ENCODE data around the gene EVI5. TPM values are rescaled to one million over a fixed set of nuclear protein-coding genes. Genes with fewer than 3 reads are reported as not detected.

The EVI5 gene
- total RNA-seq, 1 experiment from 2014 or later: 11.4 TPM

DNA sequence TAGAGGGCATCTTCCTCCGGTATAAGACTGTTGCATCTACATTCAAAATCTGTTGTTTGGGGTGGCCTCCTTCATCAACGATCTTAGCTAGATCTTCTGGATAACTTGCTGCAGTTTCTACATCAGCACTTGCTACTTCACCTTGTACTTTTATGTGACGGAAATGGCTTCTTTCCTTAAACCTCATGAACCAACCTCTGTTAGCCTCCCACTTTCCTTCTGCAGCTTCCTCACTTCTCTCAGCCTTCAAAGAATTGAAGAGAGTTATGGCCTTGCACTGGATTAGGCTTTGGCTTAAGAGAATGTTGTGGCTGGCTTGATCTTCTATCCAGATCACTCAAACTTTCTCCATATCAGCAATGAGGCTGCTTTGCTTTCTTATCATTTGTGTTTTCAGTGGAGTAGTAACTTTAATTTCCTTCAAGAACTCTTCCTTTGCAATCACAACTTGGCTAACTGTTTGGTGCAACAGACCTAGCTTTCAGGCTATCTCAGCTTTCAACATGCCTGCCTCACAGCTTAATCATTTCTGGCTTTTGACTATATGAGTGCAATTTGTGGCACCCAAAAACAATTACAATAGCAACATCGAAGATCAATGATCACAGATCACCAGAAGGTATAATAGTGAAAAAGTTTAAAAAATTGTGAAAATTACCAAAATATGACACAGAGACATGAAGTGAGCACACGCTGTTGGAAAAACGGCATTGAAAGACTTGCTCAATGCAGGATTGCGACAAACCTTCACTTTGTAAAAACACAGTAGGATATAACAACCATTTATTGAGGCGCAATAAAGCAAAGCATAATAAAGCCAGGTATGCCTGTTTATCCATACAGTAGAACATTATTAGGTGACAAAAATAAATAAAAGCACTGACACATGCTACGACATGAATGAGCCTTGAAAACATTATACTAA lies 241.5 kb downstream of the EVI5 start:
- DNase-seq (ENCODE audit: low spot score) (no peak), ATAC-seq (no peak)
- TF ChIP-seq, protein P1, sequence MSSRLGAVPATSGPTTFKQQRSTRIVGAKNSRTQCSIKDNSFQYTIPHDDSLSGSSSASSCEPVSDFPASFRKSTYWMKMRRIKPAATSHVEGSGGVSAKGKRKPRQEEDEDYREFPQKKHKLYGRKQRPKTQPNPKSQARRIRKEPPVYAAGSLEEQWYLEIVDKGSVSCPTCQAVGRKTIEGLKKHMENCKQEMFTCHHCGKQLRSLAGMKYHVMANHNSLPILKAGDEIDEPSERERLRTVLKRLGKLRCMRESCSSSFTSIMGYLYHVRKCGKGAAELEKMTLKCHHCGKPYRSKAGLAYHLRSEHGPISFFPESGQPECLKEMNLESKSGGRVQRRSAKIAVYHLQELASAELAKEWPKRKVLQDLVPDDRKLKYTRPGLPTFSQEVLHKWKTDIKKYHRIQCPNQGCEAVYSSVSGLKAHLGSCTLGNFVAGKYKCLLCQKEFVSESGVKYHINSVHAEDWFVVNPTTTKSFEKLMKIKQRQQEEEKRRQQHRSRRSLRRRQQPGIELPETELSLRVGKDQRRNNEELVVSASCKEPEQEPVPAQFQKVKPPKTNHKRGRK (CRISPR knock-in tag; IDR thresholded peaks at IDR 0.05; ENCODE audit: borderline replicate concordance): no peak
- TF ChIP-seq PRRX2 (CRISPR knock-in tag; IDR thresholded peaks at IDR 0.05): no peak
- TF ChIP-seq, protein P2, sequence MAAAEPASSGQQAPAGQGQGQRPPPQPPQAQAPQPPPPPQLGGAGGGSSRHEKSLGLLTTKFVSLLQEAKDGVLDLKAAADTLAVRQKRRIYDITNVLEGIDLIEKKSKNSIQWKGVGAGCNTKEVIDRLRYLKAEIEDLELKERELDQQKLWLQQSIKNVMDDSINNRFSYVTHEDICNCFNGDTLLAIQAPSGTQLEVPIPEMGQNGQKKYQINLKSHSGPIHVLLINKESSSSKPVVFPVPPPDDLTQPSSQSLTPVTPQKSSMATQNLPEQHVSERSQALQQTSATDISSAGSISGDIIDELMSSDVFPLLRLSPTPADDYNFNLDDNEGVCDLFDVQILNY (CRISPR knock-in tag; IDR thresholded peaks at IDR 0.05): no peak
- TF ChIP-seq ZBTB21 (CRISPR knock-in tag; IDR thresholded peaks at IDR 0.05; ENCODE audit: borderline replicate concordance): no peak
- TF ChIP-seq, protein P3, sequence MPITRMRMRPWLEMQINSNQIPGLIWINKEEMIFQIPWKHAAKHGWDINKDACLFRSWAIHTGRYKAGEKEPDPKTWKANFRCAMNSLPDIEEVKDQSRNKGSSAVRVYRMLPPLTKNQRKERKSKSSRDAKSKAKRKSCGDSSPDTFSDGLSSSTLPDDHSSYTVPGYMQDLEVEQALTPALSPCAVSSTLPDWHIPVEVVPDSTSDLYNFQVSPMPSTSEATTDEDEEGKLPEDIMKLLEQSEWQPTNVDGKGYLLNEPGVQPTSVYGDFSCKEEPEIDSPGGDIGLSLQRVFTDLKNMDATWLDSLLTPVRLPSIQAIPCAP (CRISPR knock-in tag; IDR thresholded peaks at IDR 0.05): no peak
- no peak for TF ChIP-seq TEAD4 (CRISPR knock-in tag; IDR thresholded peaks at IDR 0.05)
- no peak for TF ChIP-seq GTF2I (CRISPR knock-in tag; conservative IDR thresholded peaks at IDR 0.05)
- TF ChIP-seq, protein P4, sequence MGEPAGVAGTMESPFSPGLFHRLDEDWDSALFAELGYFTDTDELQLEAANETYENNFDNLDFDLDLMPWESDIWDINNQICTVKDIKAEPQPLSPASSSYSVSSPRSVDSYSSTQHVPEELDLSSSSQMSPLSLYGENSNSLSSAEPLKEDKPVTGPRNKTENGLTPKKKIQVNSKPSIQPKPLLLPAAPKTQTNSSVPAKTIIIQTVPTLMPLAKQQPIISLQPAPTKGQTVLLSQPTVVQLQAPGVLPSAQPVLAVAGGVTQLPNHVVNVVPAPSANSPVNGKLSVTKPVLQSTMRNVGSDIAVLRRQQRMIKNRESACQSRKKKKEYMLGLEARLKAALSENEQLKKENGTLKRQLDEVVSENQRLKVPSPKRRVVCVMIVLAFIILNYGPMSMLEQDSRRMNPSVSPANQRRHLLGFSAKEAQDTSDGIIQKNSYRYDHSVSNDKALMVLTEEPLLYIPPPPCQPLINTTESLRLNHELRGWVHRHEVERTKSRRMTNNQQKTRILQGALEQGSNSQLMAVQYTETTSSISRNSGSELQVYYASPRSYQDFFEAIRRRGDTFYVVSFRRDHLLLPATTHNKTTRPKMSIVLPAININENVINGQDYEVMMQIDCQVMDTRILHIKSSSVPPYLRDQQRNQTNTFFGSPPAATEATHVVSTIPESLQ (CRISPR knock-in tag; IDR thresholded peaks at IDR 0.05): no peak
- TF ChIP-seq, protein P5, sequence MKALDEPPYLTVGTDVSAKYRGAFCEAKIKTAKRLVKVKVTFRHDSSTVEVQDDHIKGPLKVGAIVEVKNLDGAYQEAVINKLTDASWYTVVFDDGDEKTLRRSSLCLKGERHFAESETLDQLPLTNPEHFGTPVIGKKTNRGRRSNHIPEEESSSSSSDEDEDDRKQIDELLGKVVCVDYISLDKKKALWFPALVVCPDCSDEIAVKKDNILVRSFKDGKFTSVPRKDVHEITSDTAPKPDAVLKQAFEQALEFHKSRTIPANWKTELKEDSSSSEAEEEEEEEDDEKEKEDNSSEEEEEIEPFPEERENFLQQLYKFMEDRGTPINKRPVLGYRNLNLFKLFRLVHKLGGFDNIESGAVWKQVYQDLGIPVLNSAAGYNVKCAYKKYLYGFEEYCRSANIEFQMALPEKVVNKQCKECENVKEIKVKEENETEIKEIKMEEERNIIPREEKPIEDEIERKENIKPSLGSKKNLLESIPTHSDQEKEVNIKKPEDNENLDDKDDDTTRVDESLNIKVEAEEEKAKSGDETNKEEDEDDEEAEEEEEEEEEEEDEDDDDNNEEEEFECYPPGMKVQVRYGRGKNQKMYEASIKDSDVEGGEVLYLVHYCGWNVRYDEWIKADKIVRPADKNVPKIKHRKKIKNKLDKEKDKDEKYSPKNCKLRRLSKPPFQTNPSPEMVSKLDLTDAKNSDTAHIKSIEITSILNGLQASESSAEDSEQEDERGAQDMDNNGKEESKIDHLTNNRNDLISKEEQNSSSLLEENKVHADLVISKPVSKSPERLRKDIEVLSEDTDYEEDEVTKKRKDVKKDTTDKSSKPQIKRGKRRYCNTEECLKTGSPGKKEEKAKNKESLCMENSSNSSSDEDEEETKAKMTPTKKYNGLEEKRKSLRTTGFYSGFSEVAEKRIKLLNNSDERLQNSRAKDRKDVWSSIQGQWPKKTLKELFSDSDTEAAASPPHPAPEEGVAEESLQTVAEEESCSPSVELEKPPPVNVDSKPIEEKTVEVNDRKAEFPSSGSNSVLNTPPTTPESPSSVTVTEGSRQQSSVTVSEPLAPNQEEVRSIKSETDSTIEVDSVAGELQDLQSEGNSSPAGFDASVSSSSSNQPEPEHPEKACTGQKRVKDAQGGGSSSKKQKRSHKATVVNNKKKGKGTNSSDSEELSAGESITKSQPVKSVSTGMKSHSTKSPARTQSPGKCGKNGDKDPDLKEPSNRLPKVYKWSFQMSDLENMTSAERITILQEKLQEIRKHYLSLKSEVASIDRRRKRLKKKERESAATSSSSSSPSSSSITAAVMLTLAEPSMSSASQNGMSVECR (CRISPR knock-in tag; IDR thresholded peaks at IDR 0.05; ENCODE audit: borderline replicate concordance): no peak
- TF ChIP-seq MYBL2 (CRISPR knock-in tag; IDR thresholded peaks at IDR 0.05): no peak
- TF ChIP-seq TP53 (CRISPR knock-in tag; IDR thresholded peaks at IDR 0.05): no peak
- TF ChIP-seq, protein P6, sequence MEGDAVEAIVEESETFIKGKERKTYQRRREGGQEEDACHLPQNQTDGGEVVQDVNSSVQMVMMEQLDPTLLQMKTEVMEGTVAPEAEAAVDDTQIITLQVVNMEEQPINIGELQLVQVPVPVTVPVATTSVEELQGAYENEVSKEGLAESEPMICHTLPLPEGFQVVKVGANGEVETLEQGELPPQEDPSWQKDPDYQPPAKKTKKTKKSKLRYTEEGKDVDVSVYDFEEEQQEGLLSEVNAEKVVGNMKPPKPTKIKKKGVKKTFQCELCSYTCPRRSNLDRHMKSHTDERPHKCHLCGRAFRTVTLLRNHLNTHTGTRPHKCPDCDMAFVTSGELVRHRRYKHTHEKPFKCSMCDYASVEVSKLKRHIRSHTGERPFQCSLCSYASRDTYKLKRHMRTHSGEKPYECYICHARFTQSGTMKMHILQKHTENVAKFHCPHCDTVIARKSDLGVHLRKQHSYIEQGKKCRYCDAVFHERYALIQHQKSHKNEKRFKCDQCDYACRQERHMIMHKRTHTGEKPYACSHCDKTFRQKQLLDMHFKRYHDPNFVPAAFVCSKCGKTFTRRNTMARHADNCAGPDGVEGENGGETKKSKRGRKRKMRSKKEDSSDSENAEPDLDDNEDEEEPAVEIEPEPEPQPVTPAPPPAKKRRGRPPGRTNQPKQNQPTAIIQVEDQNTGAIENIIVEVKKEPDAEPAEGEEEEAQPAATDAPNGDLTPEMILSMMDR (IDR thresholded peaks at IDR 0.05): no peak
- TF ChIP-seq FOXK1 (CRISPR knock-in tag; IDR thresholded peaks at IDR 0.05): no peak
- TF ChIP-seq CREM (CRISPR knock-in tag; IDR thresholded peaks at IDR 0.05): no peak
- no peak for TF ChIP-seq NFYB (CRISPR knock-in tag; conservative IDR thresholded peaks at IDR 0.05; ENCODE audit: low read depth)
- TF ChIP-seq, protein P7, sequence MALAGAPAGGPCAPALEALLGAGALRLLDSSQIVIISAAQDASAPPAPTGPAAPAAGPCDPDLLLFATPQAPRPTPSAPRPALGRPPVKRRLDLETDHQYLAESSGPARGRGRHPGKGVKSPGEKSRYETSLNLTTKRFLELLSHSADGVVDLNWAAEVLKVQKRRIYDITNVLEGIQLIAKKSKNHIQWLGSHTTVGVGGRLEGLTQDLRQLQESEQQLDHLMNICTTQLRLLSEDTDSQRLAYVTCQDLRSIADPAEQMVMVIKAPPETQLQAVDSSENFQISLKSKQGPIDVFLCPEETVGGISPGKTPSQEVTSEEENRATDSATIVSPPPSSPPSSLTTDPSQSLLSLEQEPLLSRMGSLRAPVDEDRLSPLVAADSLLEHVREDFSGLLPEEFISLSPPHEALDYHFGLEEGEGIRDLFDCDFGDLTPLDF (CRISPR knock-in tag; IDR thresholded peaks at IDR 0.05): no peak
- no peak for TF ChIP-seq TCF7 (CRISPR knock-in tag; IDR thresholded peaks at IDR 0.05; ENCODE audit: low read depth)
- TF ChIP-seq ZNF263 (CRISPR knock-in tag; IDR thresholded peaks at IDR 0.05; ENCODE audit: low read depth): no peak
- H3K4me3 Mint-ChIP-seq: no peak overlapping the region
- H3K4me1 Mint-ChIP-seq: no peaks in the 10 kb centered on the region
- H3K9me3 Mint-ChIP-seq: no peaks in the 10 kb centered on the region
- H3K27ac Mint-ChIP-seq: no peak overlapping the region
- CTCF ChIA-PET: no interaction called here
- no peaks in the 10 kb centered on the region for H3K36me3 Mint-ChIP-seq
- no peaks in the 10 kb centered on the region for H3K27me3 Mint-ChIP-seq (ENCODE audit: low read depth)
- POLR2A ChIA-PET: no interaction called here
